Omental fat pad (tissue), 4 donors: Measurements from ENCODE around the gene SPHK1. TPM values are rescaled to one million over a fixed set of nuclear protein-coding genes. Genes with fewer than 3 reads are reported as not detected.
"Not testable (repeated sequence)": the region's sequence is repeated elsewhere in the genome, so short reads cannot be mapped to it uniquely, and the experiment has no call there.

Experiments
- ATAC-seq: fragments of 150-250 bp; one replicate; pipeline ENCODE4 v1.9.1; 2016; ENCODE audit warnings: mild to moderate bottlenecking, moderate library complexity; ENCODE audit not compliant: low FRiP score
- DNase-seq: peaks from one replicate; pipeline ENCODE4 v3.0.0-alpha.2; 2019; ENCODE audit warnings: low spot score
- total RNA-seq, 4 donors: library from RNA; depleted of rRNA; stranded (reverse); fragments of >200 nt; gene quantifications; one replicate each; pipeline ENCODE4 v1.1.0, GENCODE V29; 2016
- TF ChIP-seq, protein P1 (sequence below), 3 donors: fragments of 450-650 bp; IDR thresholded peaks; one replicate each; pipeline ENCODE4 v1.5.1; 2016 to 2017; ENCODE audit warnings: antibody characterized with exemption in 3 of 3, mild to moderate bottlenecking in 3 of 3, moderate library complexity in 2 of 3

Gene SPHK1
- total RNA-seq, 4 donors from 2014 or later: 8.7 to 107 (median 17.5) TPM

DNA sequence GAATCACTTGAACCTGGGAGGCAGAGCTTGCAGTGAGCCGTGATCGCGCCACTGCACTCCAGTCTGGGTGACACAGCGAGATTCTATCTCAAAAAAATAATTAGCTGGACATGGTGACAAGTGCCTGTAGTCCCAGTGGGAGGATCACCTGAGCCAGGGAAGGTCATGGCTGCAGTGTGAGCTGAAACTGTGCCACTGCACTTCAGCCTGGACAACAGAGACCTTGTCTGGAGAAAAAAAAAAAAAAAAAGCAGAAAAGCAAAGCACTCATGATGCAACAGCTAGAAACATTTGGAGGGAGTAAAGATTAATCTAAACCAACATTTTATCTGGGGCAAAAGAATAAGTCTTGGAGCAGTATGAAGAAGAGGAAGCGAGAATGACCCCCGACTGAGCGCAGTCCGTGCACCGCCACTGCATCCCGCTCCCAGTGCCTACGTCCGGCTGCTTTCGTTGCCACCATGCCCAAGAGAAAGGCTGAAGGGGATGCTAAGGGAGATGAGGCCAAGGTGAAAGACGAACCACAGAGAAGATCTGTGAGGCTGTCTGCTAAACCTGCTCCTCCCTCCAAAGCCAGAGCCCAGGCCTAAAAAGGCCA lies 38.9 kb upstream of the SPHK1 start:
- TF ChIP-seq, protein P1, sequence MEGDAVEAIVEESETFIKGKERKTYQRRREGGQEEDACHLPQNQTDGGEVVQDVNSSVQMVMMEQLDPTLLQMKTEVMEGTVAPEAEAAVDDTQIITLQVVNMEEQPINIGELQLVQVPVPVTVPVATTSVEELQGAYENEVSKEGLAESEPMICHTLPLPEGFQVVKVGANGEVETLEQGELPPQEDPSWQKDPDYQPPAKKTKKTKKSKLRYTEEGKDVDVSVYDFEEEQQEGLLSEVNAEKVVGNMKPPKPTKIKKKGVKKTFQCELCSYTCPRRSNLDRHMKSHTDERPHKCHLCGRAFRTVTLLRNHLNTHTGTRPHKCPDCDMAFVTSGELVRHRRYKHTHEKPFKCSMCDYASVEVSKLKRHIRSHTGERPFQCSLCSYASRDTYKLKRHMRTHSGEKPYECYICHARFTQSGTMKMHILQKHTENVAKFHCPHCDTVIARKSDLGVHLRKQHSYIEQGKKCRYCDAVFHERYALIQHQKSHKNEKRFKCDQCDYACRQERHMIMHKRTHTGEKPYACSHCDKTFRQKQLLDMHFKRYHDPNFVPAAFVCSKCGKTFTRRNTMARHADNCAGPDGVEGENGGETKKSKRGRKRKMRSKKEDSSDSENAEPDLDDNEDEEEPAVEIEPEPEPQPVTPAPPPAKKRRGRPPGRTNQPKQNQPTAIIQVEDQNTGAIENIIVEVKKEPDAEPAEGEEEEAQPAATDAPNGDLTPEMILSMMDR (IDR thresholded peaks at IDR 0.05): no peak
- ATAC-seq (no peak), DNase-seq (no peak)

- ATAC-seq, DNase-seq: not testable (repeated sequence)
These were observed 37.5 kb upstream of the SPHK1 start for GRCh38 chr17:76346936-76347335.

DNA sequence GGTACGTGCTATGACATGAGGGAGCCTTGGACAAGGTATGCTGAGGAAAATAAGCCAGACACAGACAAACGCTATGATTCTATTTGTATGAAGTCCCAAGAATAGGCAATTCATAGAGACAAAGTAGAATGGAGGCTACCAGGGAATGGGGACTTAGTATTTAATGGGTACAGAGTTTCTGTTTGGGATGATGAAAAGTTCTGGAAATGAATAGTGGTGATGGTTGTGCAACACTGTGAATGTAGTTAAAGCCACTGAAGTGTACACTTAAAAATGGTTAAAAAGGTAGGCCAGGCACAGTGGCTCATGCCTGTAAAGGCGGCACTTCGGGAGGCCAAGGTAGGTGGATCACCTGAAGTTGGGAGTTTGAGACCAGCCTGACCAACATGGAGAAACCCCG lies 33.9 kb upstream of the SPHK1 start:
- DNase-seq (no peak), ATAC-seq (no peak)
- TF ChIP-seq, protein P1 (IDR thresholded peaks at IDR 0.05): no peak

DNA sequence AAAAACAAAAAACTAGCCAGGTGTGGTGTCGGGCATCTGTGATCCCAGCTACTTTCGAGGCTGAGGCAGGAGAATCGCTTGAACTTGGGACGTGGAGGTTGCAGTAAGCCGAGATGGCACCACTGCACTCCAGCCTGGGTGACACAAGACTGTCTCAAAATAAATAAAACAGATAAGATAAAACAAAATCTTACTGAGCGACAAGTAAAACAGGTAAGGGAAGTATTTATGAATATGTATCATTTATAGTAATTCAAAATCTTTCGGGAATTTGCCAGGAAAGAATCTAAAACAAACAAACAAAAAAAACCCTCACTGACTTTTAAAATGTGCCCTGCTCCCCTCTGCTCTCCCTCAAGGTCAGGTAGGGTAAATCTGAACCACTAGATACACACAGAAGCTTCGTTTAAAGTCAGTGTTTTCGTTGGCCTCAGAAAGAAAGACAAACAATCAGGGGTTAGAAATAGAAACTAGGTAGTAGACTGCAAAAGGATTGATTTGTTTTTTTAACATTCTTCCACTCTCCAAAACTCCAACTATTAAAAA lies 32.8 kb upstream of the SPHK1 start:
- DNase-seq (no peak), ATAC-seq (no peak)
- TF ChIP-seq, protein P1 (IDR thresholded peaks at IDR 0.05): no peak

DNA sequence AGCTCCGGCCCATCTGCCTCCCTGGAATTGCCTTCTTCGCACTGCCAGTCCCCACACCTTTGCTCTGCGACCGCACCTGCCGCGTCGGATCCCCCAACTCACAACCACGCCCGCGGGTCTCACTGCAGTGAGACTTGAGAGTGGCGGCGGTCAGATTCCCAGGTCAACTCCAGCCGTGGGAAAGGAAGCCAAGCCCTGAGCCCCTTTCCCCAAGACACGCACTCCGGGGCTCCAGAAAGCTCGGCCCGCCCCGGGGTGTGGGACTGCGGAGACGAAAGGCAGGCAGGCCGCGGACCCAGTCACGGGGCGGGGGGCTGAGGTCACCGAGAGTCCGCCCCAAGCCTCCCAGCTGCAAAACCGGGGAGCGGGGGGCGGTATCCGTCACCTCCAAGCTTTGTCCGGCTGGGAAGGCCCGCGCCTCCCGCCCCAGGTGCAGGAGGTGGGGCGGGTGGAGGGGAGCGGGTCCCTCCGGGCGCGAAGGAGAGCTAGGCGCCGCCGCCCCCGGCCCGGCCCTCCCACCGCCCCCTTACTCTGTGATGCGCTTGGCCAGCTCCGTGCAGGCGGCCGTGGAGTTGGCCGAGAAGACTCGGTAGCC lies 31.3 kb upstream of the SPHK1 start:
- TF ChIP-seq, protein P1 (IDR thresholded peaks at IDR 0.05): no peak
- ATAC-seq (no peak), DNase-seq (peak; percentile 27)

- peak; percentile 96 for ATAC-seq
- TF ChIP-seq, protein P1 (IDR thresholded peaks at IDR 0.05): no peak
- DNase-seq: peak; percentile 42
These were observed 30.7 kb upstream of the SPHK1 start, which contains the start of gene PRPSAP1 for GRCh38 chr17:76353599-76354316. Gene PRPSAP1 (minus strand): TSS chr17:76353916. CDS start chr17:76353703, 213 bp downstream.

GRCh38 chr17:76354317-76354729 lies 30.1 kb upstream of the SPHK1 start:
- DNase-seq: no peak

More at GRCh38 chr17:76354317-76354729, 30.1 kb upstream of the SPHK1 start:
- TF ChIP-seq, protein P1 (IDR thresholded peaks at IDR 0.05): no peak
- no peak for ATAC-seq
